Type B pancreatic cell (in vitro differentiated cells): ENCODE results near the gene LARP1. TPM values are rescaled to one million over a fixed set of nuclear protein-coding genes. Genes with fewer than 3 reads are reported as not detected.

Experiments used
- DNase-seq: peaks from one replicate; pipeline ENCODE4 v3.0.0; 2021; ENCODE audit warnings: mixed read lengths; ENCODE audit not compliant: unreplicated experiment; ENCODE audit errors: extremely low spot score
- H3K27ac Mint-ChIP-seq: 2 replicates; pipeline ENCODE4 v1.8.0; 2021; ENCODE audit warnings: mild to moderate bottlenecking, mixed read lengths
- H3K27me3 Mint-ChIP-seq: 2 replicates; pipeline ENCODE4 v1.8.0; 2021; ENCODE audit warnings: mixed read lengths
- H3K36me3 Mint-ChIP-seq: 2 replicates; pipeline ENCODE4 v1.8.0; 2021; ENCODE audit warnings: mixed read lengths
- H3K4me1 Mint-ChIP-seq: one replicate; pipeline ENCODE4 v1.8.0; 2021; ENCODE audit warnings: mixed read lengths; ENCODE audit not compliant: unreplicated experiment
- H3K4me3 Mint-ChIP-seq: 2 replicates; pipeline ENCODE4 v1.8.0; 2021; ENCODE audit warnings: mild to moderate bottlenecking, mixed read lengths
- H3K9me3 Mint-ChIP-seq: 2 replicates; pipeline ENCODE4 v1.8.0; 2021; ENCODE audit warnings: mixed read lengths
- CTCF ChIP-seq: fragments of 200-600 bp; sonication (generic); conservative IDR thresholded peaks from 2 replicates; pipeline ENCODE4 v1.5.0; 2021; ENCODE audit warnings: antibody characterized with exemption, mild to moderate bottlenecking
- total RNA-seq: library from RNA; stranded (reverse); gene quantifications from 2 replicates; pipeline ENCODE4 v1.2.1, GENCODE V29; 2021; ENCODE audit warnings: low replicate concordance

Gene LARP1
- total RNA-seq, 1 donor from 2014 or later: 220 TPM

GRCh38 chr5:154751854-154752253 is 3.3 kb upstream of the LARP1 start:
- Mint-ChIP-seq H3K4me3 (no peak overlapping the region), H3K36me3 (no peaks in the 10 kb centered on the region), H3K9me3 (no peaks in the 10 kb centered on the region), H3K27me3 (no peaks in the 10 kb centered on the region), H3K4me1 (peaks cover 28% of the 10 kb centered on the region), H3K27ac (no peak overlapping the region)
- no peak for DNase-seq
- no peak for TF ChIP-seq CTCF

- peak overlapping the region; percentile 95 for H3K27ac Mint-ChIP-seq
- no peak for TF ChIP-seq CTCF
- no peaks in the 10 kb centered on the region for H3K9me3 Mint-ChIP-seq
- no peaks in the 10 kb centered on the region for H3K36me3 Mint-ChIP-seq
- peak overlapping the region; percentile 94 for H3K4me3 Mint-ChIP-seq
- H3K4me1 Mint-ChIP-seq: peaks cover 37% of the 10 kb centered on the region
- no peak for DNase-seq
- no peaks in the 10 kb centered on the region for H3K27me3 Mint-ChIP-seq
These were observed 1.4 kb upstream of the LARP1 start for GRCh38 chr5:154753792-154754191.

GRCh38 chr5:154754460-154755360 is 467 bp upstream of the LARP1 start:
- peak overlapping the region; percentile 94 for H3K4me3 Mint-ChIP-seq
- peak; percentile 100 for DNase-seq
- no peaks in the 10 kb centered on the region for H3K27me3 Mint-ChIP-seq
- H3K36me3 Mint-ChIP-seq: no peaks in the 10 kb centered on the region
- H3K9me3 Mint-ChIP-seq: no peaks in the 10 kb centered on the region
- peak; percentile 54 for TF ChIP-seq CTCF
- peak overlapping the region; percentile 95 for H3K27ac Mint-ChIP-seq
- peaks cover 35% of the 10 kb centered on the region for H3K4me1 Mint-ChIP-seq

GRCh38 chr5:154756009-154756867 is 1.1 kb downstream of the LARP1 start:
- no peak for TF ChIP-seq CTCF
- no peaks in the 10 kb centered on the region for H3K36me3 Mint-ChIP-seq
- peak overlapping the region; percentile 98 for H3K27ac Mint-ChIP-seq
- no peaks in the 10 kb centered on the region for H3K27me3 Mint-ChIP-seq
- peak; percentile 71 for DNase-seq
- no peaks in the 10 kb centered on the region for H3K9me3 Mint-ChIP-seq
- H3K4me1 Mint-ChIP-seq: peaks cover 43% of the 10 kb centered on the region
- H3K4me3 Mint-ChIP-seq: peak overlapping the region; percentile 98

- H3K4me1 Mint-ChIP-seq: peaks cover 50% of the 10 kb centered on the region
- H3K9me3 Mint-ChIP-seq: no peaks in the 10 kb centered on the region
- no peak for DNase-seq
- peak overlapping the region; percentile 98 for H3K4me3 Mint-ChIP-seq
- H3K27ac Mint-ChIP-seq: peak overlapping the region; percentile 98
- TF ChIP-seq CTCF: no peak
- no peaks in the 10 kb centered on the region for H3K27me3 Mint-ChIP-seq
- H3K36me3 Mint-ChIP-seq: no peaks in the 10 kb centered on the region
These were observed 2.0 kb downstream of the LARP1 start for GRCh38 chr5:154756868-154757813.
